Mucosa of stomach (tissue), 1 donor: ENCODE results near the gene ALCAM.

Experiments
- H3K27me3 ChIP-seq: one replicate; pipeline ENCODE4 v1.7.0; 2013; ENCODE audit warnings: mild to moderate bottlenecking, low read length; ENCODE audit not compliant: control insufficient read depth, insufficient read depth
- H3K36me3 ChIP-seq: one replicate; pipeline ENCODE4 v1.7.0; 2013; ENCODE audit warnings: low read length; ENCODE audit not compliant: control insufficient read depth, insufficient read depth
- H3K4me1 ChIP-seq: one replicate; pipeline ENCODE4 v1.7.0; 2013; ENCODE audit warnings: mild to moderate bottlenecking, low read length; ENCODE audit not compliant: control insufficient read depth, insufficient read depth
- H3K4me3 ChIP-seq: one replicate; pipeline ENCODE4 v1.7.0; 2013; ENCODE audit warnings: low read length
- H3K9ac ChIP-seq: one replicate; pipeline ENCODE4 v1.7.0; 2013; ENCODE audit warnings: mild to moderate bottlenecking, low read length, moderate library complexity
- H3K9me3 ChIP-seq: one replicate; pipeline ENCODE4 v1.7.0; 2013; ENCODE audit warnings: mild to moderate bottlenecking, low read length, moderate library complexity; ENCODE audit not compliant: control insufficient read depth
- donor health status: Pancreatic carcinoma.

Gene ALCAM

DNA sequence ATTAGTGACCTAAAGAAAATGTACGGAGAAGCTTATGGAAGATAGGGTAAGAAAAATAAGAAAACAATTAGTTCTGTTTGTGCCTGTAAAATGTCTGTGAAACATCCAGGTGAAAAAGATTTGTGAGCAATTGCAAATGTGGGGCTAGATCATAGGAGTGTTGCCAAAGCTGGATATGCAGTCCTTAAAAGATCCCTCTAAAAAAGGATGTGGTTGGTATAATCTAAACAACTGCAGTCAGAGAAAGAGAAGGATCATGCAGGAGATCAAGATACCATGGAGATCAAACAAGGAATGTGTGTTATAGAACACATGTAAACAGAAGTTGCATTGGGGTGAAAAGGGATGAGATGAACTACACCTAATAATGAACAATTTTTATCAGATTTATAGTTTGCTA lies 116.8 kb downstream of the ALCAM start:
- Histone ChIP-seq H3K9ac (no peak overlapping the region), H3K4me3 (no peak overlapping the region), H3K9me3 (no peaks in the 10 kb centered on the region), H3K4me1 (no peaks in the 10 kb centered on the region), H3K27me3 (no peaks in the 10 kb centered on the region), H3K36me3 (no peaks in the 10 kb centered on the region)

DNA sequence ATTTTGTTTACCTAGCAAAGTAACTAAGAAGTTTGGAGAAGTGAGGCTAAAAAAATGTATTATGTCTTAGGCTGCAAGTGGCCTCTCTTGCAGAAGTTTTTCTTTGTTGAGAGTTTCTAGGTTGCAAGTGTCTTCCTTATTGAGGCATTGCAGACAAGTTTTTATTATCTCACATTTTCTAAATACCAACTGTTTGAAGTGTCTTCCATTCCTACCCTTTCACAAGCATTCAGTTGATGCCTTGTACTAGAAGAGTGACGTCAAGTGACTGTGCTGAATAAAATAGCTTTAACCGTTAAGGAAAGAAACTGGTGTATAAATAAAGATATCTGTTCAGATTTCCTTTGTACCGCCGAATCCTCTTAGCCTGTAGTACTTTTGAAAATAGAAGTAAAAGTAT lies 123.3 kb downstream of the ALCAM start:
- Histone ChIP-seq H3K4me1 (no peaks in the 10 kb centered on the region), H3K9ac (no peak overlapping the region), H3K9me3 (no peaks in the 10 kb centered on the region), H3K27me3 (no peaks in the 10 kb centered on the region), H3K36me3 (no peaks in the 10 kb centered on the region), H3K4me3 (no peak overlapping the region)

DNA sequence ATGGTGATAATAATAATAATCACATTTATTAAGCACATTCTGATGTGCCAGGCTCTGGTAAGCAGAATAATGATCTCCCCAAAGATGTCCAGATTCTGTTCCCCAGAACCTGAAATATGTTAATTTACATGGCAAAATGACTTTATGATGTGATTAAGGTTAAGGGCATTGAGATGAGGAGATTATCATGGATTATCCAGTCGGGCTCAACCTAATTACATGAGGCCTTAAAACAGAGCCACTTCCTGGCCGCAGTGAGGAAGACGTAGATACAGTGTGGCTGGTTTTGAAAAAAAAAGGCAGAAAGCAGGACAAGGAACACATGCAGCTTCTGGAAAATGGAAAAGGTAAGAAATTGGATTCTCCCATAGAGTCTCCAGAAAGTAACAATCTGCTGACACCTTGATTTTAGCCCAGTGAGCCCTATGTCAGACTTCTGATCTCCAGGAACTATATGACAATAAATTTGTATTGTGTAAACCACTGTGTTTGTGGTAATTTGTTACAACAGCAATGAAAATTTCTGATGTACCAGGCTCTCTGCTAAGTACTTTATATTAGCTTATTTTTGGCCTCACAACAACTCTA lies 126.7 kb downstream of the ALCAM start:
- no peaks in the 10 kb centered on the region for H3K36me3 ChIP-seq
- no peak overlapping the region for H3K4me3 ChIP-seq
- H3K9ac ChIP-seq = no peak overlapping the region
- H3K9me3 ChIP-seq = no peaks in the 10 kb centered on the region
- H3K4me1 ChIP-seq = no peaks in the 10 kb centered on the region
- no peaks in the 10 kb centered on the region for H3K27me3 ChIP-seq

DNA sequence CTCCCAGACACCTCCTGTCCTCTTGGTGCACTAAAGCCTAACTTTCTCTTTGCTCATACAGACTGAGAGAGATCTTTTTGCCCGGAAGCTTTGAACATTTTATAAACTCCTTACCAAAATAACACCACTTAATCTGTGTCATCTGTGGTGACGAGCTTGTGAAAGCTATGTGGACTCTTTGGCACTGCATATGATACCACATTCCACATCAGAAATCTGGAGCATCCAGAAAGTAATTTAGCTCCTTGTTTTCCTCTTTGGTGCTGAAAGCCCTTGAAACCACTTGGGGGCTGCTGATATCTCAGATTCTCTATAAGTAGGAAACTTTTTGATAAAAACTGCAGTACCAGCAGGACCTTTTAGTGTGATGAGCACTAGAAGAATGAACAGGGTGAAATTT lies 128.3 kb downstream of the ALCAM start:
- Histone ChIP-seq H3K36me3 (no peaks in the 10 kb centered on the region), H3K9me3 (no peaks in the 10 kb centered on the region), H3K9ac (no peak overlapping the region), H3K4me3 (no peak overlapping the region), H3K4me1 (no peaks in the 10 kb centered on the region), H3K27me3 (no peaks in the 10 kb centered on the region)

DNA sequence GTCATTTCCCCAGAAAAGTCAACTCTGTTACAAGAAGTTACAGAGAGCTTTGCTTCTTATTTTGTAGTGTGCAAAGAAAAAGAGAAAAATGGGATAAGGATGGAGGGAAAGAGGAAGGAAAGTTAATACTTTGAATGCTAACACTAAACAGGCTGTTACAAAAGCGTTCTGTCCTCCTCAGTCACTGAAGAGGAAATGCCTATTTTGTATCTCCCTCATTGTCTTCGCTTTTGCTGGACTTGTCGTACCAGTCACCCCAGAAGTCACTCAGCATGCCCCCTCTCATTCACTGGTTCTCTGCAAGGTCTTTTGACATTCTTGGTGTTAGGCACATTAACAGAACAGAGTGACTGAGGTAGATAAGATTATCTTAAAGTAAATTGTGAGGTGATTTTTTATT lies 129.6 kb downstream of the ALCAM start:
- Histone ChIP-seq H3K4me1 (no peaks in the 10 kb centered on the region), H3K27me3 (no peaks in the 10 kb centered on the region), H3K9ac (no peak overlapping the region), H3K36me3 (no peaks in the 10 kb centered on the region), H3K4me3 (no peak overlapping the region), H3K9me3 (no peaks in the 10 kb centered on the region)

DNA sequence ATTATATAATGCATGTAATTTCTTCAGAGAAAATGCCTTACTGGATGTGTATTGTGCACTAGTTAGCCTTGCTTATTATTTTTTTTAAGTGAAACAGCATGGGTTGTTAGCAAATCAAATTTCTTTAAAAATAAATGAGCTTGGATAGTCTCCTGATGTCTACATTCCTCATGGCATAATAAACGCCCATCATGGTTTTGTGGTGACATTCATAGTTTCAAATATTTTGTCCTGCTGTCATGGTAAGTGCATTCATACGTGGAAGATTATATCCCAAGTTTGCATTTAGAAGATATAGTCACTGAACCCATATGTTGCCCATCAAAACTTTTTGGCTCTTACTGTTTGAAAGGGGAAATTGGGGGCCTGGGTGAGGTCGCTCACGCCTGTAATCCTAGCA lies 130.7 kb downstream of the ALCAM start:
- H3K9me3 ChIP-seq = no peaks in the 10 kb centered on the region
- no peak overlapping the region for H3K9ac ChIP-seq
- H3K27me3 ChIP-seq = no peaks in the 10 kb centered on the region
- H3K4me3 ChIP-seq = no peak overlapping the region
- H3K36me3 ChIP-seq = no peaks in the 10 kb centered on the region
- H3K4me1 ChIP-seq = no peaks in the 10 kb centered on the region

DNA sequence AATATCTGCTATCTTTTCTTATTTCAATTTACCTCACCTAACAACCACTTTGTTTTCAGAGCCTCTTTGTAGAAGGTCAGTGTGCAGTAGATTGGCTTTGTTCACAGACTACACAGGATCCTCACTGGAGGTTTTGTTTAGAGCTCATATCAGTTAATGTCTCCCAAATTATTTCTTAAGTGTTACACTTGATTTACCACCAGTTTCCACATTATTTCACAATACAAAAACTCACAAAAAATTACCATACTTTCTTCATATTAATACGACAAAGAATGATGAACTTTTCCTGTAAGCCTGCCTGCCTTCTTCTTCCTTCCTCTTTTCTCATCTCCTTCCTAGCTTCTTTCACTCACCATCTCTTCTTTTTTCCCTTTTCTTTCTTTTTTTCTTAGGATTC lies 133.3 kb downstream of the ALCAM start:
- Histone ChIP-seq H3K4me3 (no peak overlapping the region), H3K9ac (no peak overlapping the region), H3K4me1 (peaks cover 7% of the 10 kb centered on the region), H3K27me3 (no peaks in the 10 kb centered on the region), H3K36me3 (no peaks in the 10 kb centered on the region), H3K9me3 (no peaks in the 10 kb centered on the region)

DNA sequence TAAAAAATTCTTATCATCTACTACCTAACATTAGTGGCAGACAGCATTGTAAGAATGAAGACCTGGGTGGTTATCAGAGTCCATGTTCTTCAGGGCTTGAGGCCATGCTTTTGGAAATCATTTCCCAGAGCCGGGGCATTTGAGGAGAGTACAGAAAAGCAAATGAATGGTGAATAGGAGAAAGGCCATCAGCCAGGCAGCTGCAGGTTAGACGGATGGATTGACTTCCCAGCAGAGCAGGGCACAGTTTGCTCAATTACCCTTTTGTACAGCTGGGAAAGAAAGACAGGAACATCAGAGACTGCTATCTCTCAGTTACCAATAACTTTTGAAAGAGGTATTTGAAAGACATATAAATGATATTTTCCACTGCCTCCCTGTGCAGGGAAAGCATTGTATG lies 135.6 kb downstream of the ALCAM start:
- Histone ChIP-seq H3K9ac (no peak overlapping the region), H3K4me1 (peaks cover 7% of the 10 kb centered on the region), H3K4me3 (no peak overlapping the region)

DNA sequence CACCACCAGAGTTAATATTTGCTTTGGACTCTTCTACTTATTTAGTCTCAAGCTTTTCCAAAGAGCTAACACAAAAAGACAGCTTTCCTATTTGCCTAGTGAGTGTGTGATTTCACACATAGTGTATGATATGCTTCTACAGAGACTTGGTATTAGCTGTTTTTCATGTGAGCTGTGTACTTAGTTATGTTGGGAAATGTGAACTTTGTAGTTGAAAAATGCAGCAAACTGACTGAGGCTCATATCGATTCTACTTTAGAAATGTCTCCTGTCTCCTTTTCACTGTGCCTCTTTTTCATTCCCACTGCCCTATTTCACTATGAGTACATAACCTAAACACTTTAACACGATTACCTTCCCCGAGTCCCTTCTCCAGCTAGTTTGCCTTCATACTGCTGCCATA lies 136.5 kb downstream of the ALCAM start:
- H3K36me3 ChIP-seq = no peaks in the 10 kb centered on the region
- no peaks in the 10 kb centered on the region for H3K27me3 ChIP-seq
- no peaks in the 10 kb centered on the region for H3K9me3 ChIP-seq
- peaks cover 7% of the 10 kb centered on the region for H3K4me1 ChIP-seq
- H3K4me3 ChIP-seq = no peak overlapping the region
- no peak overlapping the region for H3K9ac ChIP-seq

More for the DNA sequence above, 135.6 kb downstream of the ALCAM start:
- H3K36me3 ChIP-seq = no peaks in the 10 kb centered on the region
- no peaks in the 10 kb centered on the region for H3K9me3 ChIP-seq
- no peaks in the 10 kb centered on the region for H3K27me3 ChIP-seq

DNA sequence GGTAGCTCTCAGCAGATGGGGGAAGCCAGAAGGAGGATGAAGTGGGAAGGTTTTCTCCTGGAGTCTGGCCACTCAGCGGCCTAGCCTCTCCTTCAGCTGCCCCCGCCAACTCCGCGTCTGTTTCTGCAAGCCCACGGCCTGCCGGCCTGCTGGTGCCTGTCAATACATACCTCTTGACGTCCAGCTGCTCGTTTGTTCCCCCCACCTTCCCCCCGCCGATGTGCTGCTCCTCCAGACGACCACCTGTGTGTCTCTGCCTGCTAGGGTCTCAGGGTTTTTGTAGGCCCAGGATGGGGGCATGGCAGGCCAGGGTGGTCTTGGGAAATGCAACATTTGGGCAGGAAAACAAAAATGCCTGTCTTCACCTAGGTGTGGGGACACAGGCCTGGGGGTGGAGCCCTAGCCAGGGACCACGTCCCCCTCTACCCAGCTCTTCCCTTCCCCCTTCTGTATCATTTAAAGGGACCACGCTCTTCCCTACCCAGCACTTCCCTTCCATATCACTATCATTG lies 137.8 kb downstream of the ALCAM start:
- H3K36me3 ChIP-seq = no peaks in the 10 kb centered on the region
- H3K9me3 ChIP-seq = no peaks in the 10 kb centered on the region
- H3K4me1 ChIP-seq = peaks cover 7% of the 10 kb centered on the region
- H3K9ac ChIP-seq = no peak overlapping the region
- H3K4me3 ChIP-seq = no peak overlapping the region
- no peaks in the 10 kb centered on the region for H3K27me3 ChIP-seq

DNA sequence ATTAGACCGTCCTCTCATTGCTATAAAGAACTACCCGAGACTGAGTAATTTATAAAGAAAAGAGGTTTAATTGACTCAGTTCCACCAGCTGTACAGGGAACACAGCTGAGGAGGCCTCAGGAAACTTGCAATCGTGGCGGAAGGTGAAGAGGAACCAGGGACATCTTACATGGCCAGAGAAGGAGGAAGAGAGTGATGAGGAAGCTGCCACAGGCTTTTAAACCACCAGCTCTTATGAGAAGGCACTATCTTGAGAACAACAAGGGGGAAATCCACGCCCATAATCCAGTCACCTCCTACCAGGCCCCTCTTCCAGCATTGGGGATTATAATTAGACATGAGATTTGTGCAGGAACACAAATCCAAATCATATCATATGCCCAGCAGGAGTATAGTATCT lies 138.5 kb downstream of the ALCAM start:
- no peak overlapping the region for H3K4me3 ChIP-seq
- H3K36me3 ChIP-seq = no peaks in the 10 kb centered on the region
- peaks cover 7% of the 10 kb centered on the region for H3K4me1 ChIP-seq
- no peaks in the 10 kb centered on the region for H3K27me3 ChIP-seq
- H3K9ac ChIP-seq = no peak overlapping the region
- H3K9me3 ChIP-seq = no peaks in the 10 kb centered on the region

DNA sequence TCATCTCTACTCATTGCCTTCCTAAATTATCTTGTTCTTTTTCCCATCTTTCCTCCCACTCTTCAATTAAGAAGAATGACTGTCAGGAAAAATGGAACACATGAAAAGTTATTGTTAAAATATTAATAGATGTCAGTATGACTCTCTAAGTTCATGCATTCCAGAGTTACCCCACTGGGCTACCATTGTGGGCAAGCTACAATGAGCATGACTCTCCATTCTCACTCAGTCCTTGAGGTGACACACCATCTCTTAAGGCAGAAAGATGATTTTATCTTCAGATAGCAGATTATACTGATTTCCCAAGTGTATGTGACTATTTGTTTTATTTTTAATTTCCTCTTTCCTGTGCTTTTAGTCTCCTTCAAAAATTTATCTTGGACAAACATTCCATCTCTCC lies 144.3 kb downstream of the ALCAM start:
- Histone ChIP-seq H3K4me3 (no peak overlapping the region), H3K27me3 (no peaks in the 10 kb centered on the region), H3K9me3 (no peaks in the 10 kb centered on the region)

DNA sequence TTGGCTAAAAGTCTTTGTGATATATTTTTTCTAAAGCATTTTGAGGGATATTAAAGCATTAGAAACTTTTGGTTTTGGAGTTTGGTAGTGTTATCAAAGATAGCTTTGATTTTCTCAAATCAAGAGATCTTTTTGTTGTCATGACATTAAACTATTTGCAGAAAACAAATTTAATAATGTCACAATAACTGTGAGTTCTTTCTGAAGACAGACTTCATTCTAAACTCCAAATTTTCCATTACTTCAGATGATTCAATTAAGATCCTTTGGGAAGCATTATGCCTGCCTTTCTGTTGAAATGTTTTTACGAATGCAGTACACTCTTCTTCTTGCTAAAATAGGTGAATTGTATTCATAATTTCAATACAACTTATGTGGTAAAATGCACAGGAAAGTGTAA lies 145.4 kb downstream of the ALCAM start:
- no peaks in the 10 kb centered on the region for H3K4me1 ChIP-seq
- H3K27me3 ChIP-seq = no peaks in the 10 kb centered on the region
- H3K36me3 ChIP-seq = no peaks in the 10 kb centered on the region
- no peak overlapping the region for H3K9ac ChIP-seq
- H3K9me3 ChIP-seq = no peaks in the 10 kb centered on the region
- H3K4me3 ChIP-seq = no peak overlapping the region

More for the DNA sequence above, 144.3 kb downstream of the ALCAM start:
- Histone ChIP-seq H3K9ac (no peak overlapping the region), H3K36me3 (no peaks in the 10 kb centered on the region), H3K4me1 (no peaks in the 10 kb centered on the region)
